HG03521 (cell line): ENCODE results near the gene CFTR.
"Not testable (repeated sequence)": the region's sequence is repeated elsewhere in the genome, so short reads cannot be mapped to it uniquely, and the experiment has no call there.

Source experiments
- ATAC-seq: cut with Tn5 transposase; IDR thresholded peaks from one replicate; pipeline ENCODE4 v1.9.1; 2021; ENCODE audit warnings: mild to moderate bottlenecking, moderate library complexity; ENCODE audit not compliant: unreplicated experiment

CFTR gene

DNA sequence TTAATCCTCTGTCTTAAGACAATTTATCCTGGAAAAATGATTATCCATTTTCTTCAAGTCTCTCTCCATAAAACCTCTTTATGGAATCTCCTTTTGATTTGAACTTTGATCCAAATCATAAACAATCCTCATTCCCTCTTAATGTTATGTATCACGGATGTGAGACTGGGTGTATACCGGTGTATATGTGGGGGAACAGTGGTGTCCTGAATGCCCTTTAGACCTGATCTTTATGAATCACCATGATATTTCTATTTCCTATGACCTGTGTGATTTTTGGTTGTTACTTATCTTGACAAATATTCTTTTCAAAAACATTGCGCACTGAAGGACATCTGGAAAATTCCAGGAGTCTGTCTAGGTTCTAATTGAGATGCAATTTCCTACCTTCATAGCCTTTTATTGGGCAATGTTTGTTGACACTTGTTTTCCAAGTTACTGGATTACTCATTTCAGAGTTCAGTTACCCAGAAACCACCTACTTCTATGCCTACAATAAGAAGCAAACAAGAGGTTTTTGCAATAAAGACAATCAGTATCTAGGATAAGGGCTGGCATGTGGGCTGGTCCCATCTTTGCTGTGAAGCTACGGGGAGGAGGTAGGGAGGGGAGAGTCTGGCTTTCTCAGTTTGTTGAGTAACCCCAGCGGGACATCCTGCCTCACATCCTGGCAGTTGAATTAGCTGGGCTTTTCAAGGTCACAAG, 203.0 kb downstream of the CFTR start:
- no peak for ATAC-seq

DNA sequence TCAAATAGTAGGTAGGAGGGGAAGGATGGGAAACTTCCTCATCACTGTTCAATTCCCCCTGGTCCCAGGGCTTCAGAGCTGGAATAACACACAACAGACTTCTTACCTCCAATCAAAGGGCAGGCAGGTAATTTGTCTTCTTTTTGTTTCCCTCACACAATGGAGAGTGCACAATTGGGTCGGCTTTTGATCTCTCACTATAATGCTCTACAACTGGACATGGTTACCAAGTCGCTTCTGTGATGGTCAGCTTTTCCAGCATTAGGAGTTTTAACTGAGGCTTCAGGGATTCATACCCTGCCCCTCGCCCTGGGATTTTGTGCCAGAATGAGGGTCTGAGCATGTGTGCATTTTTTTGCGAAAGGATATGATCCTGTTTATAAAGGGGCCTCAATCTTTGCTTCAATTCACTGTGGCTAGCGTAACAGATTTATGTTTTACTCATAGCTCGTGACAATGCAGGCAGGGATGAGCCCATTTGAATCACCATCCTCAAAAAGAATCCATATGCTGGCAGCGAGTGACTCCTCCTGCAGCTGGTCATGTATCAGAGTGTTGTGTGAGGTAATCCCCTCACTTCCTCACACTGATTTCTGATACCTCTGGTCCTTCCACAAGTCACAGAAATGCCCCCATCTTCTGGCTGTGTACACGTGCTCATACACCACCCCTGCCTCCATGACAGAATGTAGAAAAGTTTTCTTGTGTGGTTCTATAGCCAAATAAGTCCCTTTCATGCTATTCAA, 203.8 kb downstream of the CFTR start:
- no peak for ATAC-seq

DNA sequence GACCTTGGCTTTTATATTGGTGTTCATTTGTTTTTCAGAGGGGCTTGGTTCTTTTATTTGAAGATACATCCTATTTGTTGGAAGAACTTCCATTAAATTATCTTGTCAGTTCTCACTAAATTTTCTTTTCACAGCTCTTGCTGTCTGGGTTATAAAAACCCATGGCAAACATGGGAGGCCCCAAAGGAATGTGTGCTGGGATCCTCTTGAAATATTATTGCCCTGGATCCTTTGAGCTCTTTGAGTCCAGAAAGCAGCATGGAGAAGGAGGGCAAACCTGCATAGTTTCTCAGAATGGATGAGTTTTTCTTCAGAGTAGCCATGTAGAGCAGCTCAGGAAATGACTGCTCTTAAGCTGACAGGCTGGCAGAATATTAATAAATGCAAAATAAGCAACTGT, 206.0 kb downstream of the CFTR start:
- ATAC-seq = no peak

DNA sequence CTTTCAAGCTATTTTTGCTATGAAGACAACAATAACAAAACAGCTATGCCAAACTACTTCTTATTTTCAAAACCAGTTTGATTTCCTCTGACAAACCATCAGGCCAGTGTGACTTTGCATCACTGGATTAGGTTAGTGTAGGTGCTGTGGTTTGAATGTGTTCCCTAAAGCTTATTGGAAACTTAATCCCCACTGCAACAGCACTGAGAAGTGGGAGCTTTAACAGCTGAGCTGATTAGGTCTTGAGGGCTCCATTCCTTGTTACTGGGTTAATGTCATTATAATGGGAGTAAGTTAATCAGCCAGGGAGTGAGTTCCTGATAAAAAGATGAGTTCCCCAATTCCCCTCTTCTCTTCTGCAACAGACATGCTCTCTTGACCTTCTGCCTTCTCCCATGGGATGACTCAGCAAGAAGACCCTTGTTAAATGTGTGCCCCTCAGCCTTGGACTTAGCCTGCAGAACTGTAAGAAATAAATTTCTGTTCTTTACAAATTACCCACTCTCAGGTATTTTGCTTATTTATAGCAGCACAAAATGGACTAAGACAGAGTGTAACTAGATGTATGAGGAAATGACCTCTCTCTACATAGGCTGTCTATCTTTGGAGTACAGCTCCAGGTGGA, 206.6 kb downstream of the CFTR start:
- ATAC-seq = no peak

DNA sequence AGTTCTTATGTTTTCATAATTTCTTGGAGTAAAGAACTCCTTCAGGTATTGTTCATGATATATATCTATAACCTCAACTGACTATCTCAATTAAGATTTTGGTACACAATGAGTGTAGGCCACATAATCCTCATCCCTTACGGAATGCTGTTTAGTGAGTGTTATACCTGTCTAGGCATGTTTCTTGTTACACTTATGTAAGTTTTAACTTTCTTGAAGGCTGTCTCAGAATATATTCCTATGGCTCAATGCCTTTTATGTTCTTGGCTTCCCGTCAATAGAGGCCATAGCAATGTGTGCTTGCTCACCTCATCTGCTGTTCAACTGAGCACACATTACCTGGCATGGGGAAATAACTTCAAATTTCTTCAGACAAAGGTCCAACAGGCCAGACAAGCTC, 208.3 kb downstream of the CFTR start:
- no peak for ATAC-seq

DNA sequence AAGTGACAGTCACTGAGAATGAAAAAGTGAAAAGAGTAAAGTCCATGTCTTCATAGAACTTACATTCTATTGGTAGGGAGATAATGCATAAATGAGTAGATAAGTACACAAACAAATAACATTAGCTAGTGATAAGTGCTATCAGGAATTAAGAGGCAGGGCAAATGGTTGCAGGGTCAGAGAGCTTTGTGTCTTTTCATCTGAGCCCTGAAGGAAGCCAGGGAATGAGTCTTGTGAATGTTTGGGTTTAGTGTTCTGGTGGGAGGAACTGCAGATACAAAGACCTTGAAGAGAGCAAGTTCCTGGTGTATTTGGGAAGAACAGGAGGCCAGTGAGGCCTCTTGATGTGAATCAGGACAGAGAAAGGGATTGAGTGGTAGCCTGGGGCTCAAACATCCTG, 209.6 kb downstream of the CFTR start:
- no peak for ATAC-seq

DNA sequence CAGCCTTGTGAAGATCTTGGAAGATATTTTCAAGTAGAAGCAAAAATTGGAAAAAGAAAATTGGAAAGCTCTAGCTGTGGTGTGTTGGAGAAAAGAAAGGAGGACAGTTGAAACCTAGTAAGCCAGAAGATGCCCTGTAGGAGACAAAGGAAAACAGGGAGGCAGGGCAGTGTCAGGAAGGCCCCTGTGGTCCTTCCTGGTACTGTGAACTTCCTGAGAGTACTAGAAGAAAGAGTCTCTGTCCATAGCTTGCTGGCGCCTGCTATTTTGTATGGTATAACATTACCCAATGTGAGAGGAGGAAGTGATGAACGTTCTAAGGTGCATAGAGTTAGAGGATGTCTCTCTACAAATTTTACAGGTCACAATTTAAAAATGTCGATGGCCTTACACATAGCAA, 210.3 kb downstream of the CFTR start:
- no peak for ATAC-seq

DNA sequence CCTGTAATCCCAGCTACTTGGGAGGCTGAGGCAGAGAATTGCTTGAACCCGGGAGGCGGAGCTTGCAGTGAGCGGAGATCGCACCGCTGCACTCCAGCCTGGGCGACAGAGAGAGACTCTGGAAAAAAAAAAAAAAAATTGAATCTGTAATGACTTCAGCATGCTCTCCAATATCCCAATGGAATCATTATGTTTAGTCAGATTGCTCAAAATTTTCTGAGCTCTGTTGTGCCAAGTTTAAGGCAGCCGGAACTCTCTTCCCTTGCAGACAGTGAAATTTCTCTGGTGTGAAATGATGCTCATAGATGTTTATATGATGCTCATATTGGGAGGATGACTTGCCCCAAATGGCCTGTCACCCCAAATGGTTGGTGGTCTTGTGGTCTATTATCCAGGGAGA, 212.5 kb downstream of the CFTR start:
- ATAC-seq = no peak

DNA sequence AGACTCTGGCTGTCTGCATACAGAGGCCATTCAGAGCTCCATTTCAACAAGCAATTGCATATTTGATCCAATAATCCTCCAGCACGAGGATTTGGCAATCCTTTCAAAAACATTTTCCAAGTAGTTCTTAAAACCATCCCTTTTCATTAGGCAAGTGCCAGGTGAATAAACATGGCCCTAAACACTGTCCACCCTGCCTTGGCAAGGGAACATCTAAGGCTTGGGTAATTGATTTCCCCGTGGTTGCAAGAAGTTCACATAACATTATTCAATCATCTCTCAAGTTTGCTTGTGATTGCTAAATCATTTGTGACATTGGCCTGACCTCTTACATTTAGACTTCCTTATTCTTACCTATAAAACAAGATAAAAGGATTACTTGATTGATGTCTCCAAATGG, 218.2 kb downstream of the CFTR start:
- no peak for ATAC-seq

DNA sequence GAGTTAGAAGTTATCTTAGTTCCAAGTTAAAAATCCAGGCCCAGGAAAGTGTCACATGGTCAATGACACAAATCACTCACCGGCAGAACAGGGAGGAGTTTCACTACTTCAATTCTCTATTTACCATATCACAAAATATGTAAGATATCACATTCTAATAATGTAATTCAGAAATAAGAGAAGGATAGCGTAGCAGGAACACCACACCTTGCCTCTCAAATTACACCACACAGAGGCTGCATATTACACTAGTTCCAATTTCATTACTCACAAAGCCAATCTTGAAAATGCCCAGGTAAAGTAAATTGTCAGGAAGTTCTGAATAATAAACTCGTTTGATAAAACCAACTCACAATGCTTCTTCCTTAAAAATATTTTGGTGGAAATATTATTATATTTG, 224.2 kb downstream of the CFTR start:
- ATAC-seq = no peak

DNA sequence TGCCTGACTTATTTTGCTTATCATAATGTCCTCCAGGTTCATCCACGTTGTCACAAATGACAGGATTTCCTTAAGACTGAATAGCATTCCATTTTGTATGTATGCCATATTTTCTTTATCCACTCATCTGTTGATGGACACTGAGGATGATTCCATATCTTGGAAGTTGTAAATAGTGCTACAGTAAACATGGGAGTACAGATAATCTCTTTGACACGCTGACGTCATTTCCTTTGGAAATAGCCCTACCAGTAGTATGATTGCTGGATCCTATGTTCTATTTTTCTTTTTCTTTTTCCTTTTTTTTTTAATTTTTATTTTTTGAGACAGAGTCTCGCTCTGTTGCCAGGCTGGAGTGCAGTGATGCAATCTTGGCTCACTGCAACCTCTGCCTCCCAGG, 225.8 kb downstream of the CFTR start:
- ATAC-seq = no peak

DNA sequence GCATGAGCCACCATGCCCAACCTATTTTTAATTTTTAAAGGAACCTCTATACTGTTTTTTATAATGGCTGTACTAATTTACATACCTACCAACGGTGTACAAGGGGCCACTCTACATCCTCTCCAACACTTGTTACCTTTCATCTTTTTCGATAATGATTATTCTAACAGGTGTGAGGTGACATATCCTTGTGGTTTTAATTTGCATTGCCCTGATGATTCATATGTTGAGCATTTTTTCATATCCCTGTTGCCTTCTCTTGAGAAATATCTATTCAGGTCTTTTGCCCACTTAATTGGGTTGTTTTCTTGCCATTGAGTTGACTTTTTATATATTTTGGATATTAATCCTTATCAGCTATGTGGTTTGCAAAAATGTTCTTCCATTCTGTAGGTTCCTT, 226.4 kb downstream of the CFTR start:
- no peak for ATAC-seq

DNA sequence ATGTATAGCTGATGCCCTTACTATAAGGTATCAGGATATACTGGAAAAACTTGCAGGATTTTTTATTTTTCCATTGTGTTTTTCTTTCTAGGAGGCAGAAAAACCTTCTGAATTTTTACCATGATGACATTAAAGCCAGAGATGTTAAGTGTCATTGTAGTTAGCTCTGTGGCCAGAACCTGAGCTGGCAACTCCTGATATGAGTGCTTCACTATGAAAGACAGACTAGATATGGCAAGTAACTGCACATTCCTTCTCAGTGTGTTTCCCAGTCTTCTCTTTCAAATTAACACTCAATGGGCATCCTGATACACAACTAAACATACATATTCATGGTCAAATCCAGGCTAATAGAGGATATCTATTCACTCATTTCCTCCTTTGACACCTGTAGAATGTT, 227.3 kb downstream of the CFTR start:
- ATAC-seq = no peak

DNA sequence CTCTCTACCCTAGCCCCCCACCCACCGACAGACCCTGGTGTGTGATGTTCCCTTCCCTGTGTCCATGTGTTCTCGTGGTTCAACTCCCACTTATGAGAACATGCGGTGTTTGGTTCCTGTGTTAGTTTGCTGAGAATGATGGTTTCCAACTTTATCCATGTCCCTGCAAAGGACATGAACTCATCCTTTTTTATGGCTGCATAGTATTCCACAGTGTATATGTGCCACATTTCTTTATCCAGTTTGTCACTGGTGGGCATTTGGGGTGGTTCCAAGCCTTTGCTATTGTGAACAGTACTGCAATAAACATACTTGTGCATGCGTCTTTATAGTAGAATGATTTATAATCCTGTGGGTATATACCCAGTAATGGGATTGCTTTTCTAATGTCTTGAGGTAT, 228.3 kb downstream of the CFTR start:
- not testable (repeated sequence) for ATAC-seq

DNA sequence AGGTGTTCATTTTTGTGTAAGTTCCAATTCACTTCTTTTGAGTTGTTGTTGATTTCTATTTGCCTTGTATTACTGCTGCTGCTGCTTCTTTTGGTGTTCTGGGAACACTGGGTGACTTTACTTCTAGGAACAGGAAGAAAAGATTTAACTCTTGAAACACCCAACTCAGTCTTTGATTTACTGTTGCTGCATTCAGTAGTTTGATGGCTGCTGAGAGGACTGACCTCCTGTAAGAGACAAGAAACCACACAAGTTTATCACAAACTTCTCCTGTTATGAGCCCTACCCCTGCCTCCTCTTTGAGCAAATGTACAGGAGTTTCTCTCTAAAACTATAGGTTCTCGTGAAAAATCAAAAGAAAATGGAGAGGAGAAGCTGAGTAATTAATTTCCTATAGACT, 231.7 kb downstream of the CFTR start:
- no peak for ATAC-seq

DNA sequence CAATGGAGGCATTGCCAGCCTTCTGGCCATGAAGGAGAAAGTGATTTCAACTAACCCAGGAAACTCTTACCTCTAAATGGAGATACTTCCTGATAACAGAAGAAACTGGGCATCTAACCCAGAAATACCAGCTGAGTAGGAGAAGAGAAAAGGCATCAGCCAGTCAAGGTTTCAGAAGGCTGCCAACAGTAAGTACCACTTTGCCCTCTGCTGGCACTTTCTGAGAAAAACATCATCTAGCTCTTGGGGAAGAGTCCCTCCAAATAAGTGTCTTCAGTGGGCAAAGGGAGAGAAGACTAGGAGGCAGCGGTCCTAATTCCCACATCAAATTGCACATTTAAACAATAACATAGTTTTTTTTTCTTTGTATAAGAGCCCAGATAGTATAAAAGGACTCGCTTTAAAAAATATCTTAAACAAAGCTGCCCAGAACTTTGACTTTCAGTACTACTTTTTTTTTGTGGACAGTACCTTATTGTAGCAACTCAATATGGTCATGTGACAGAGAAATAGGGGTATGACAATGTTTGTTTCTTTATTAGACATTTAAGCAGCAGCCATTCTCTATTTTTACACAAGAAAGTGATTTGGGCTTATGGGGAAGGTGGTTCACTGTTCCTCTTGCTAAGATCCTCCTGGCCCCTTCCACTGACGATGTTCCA, 236.1 kb downstream of the CFTR start:
- ATAC-seq = peak; percentile 67

DNA sequence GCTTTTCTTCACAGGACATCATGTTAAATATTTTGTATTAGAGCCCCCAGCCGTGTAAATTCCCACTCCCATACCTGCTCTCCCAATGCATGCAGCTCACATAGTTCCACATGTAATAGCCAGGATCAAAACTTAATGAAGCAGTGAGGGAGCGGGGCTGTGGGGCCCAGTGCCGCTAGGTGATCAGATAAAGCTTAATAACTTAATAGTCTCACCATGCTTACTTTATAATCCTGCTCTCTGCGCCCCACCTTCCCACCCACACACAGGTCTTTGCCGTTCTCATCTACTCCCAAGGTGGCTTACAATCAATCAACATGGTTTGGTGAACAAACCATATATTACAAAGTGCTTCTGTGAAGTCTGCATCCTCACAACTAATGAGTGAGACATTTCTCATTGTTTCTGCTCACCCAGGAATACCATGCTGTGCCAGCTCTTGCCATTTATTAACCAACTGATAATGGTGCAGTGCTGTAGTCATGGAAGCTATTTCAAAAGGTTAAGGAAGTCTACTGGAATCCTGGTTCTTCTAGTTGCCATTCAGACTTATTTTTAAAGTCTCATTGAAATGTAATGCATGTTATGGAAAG, 237.0 kb downstream of the CFTR start:
- no peak for ATAC-seq

DNA sequence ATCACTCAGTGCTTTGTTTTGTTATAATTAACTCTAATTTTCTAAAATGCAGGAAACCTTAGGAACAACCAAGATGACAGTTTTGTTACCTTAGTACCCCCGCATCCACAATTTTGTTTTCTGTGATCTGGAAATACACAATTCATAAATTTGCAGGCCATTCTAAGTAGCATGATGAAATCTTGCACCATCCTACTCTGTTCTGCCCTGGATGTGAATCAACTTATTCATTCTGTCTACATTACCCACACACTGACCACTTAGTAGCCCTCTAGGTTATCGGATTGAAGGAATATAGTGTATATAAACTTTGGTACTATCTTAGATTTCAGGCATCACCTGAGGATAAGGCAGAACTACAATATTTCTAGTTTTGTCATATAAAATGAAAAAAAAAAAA, 237.5 kb downstream of the CFTR start:
- no peak for ATAC-seq
